ENCODE measurements around the gene COX7A2L.
"Not testable (repeated sequence)": the region's sequence is repeated elsewhere in the genome, so short reads cannot be mapped to it uniquely, and the experiment has no call there.

COX7A2L gene

DNA sequence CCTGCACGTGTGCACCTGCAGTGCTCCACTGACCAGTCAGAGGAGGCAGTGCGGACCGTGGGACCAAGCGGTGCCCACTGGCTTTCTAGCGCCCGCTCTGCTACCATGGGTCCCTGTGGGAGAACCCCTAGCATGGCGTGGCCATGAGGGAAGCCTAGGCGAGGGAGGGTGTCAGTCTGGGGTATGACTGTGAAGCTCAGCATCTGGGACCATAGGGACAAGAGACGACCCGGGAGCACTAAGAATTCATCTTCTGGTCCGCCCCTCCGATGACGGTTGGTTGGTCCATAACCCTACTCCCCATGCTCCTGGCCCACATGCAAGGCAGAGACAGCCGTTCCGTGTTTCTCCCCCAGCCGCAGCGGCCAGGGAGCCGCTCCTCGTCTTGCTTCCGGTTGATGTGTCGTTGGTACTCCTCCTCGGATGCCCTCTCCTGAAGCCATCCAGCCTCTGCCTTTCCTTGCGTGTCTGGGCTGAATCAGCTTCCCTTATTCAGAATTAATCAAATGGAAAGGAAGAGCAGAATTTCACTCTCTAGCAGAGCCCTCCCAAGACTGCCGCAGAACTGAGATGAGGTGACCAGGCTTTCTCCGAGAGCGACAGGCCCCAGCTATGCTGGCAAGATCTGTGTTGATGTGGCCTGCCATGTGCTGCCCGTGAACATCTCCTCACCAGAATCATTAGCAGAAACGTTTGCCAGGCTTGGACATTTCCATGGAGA lies 23.0 kb downstream of the COX7A2L start:
- H3K4me3 ChIP-seq = no peak overlapping the region
- no peak overlapping the region for H3K9ac ChIP-seq (ENCODE audit: insufficient read length)
- no peaks in the 10 kb centered on the region for H3K9me3 ChIP-seq (ENCODE audit: low read depth, low read length)
- DNase-seq (ENCODE audit: low read depth, low spot score) = no peak
- peaks cover 24% of the 10 kb centered on the region; the same call in 1 of the 2 replicates for H3K36me3 ChIP-seq (ENCODE audit: insufficient read depth, low read length)
- no peak overlapping the region for H3K27ac ChIP-seq
- TF ChIP-seq FOXP2 (optimal IDR thresholded peaks at IDR 0.05; ENCODE audit: control extremely low read depth, extremely low read length, insufficient read depth) = no peak
- no peak for TF ChIP-seq POLR2AphosphoS5 (IDR thresholded peaks at IDR 0.05; ENCODE audit: borderline replicate concordance, low read depth, low read length)
- no peak for TF ChIP-seq EZH2 (IDR thresholded peaks at IDR 0.05)

DNA sequence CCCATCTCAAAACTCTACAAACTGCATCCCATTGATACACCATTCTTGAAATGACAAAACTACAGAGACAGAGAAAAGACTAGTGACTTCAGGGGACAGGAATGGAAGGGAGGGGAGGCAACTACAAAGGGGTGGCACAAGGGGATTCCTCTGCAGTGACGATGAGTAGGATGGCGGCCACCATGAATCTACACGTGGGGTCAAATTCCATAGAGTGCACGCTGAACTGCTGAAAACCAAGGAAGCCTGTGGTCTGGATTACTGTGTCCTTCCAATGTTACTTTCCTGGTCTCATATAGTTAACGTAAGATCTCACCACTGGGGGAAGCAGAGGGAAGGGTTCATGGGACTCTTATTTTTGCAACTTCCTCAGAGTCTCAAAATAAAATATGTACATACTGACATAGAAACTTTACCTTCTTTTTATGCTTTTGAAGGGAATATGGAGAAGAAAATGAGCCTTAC lies 23.6 kb downstream of the COX7A2L start:
- H3K27ac ChIP-seq = no peak overlapping the region
- H3K9ac ChIP-seq (ENCODE audit: insufficient read length) = no peak overlapping the region
- no peaks in the 10 kb centered on the region for H3K9me3 ChIP-seq (ENCODE audit: low read depth, low read length)
- no peak overlapping the region for H3K4me3 ChIP-seq
- TF ChIP-seq EZH2 (IDR thresholded peaks at IDR 0.05) (no peak), FOXP2 (optimal IDR thresholded peaks at IDR 0.05; ENCODE audit: control extremely low read depth, extremely low read length, insufficient read depth) (no peak), POLR2AphosphoS5 (IDR thresholded peaks at IDR 0.05; ENCODE audit: borderline replicate concordance, low read depth, low read length) (no peak)
- H3K36me3 ChIP-seq (ENCODE audit: insufficient read depth, low read length) = peaks cover 31% of the 10 kb centered on the region
- no peak for DNase-seq (ENCODE audit: low read depth, low spot score)

DNA sequence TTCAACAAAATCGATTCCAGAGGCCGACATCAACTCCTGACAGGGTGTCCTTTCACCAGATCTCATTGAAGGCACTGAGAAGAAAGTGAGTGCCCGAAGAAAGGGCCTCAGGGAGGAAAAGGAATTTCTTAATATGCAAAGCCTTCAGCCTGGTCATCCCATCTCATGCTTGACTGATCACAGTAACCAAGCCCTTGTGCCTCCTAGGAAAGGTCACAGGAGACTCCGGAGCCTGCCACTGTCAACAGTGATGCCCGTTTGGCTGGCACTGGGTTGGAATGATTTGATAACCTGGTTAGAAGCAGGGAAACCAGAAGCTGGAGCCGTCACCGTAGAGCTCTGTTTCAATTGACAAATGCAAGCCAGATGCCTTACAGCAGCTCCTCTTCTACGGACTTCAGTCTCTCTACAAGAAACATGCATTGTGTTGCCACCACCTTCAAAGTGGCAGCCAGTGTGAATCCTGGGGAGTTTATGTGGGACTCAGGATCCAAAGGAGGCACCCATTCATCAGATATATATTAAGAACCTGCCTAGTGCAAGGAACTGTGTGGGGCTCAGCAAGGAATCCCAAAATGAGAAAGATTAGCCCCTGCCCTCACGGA lies 24.6 kb downstream of the COX7A2L start:
- no peak overlapping the region for H3K27ac ChIP-seq
- H3K4me3 ChIP-seq = no peak overlapping the region
- H3K36me3 ChIP-seq (ENCODE audit: insufficient read depth, low read length) = peaks cover 40% of the 10 kb centered on the region
- no peak overlapping the region for H3K9ac ChIP-seq (ENCODE audit: insufficient read length)
- TF ChIP-seq EZH2 (IDR thresholded peaks at IDR 0.05) = no peak
- no peak for TF ChIP-seq FOXP2 (optimal IDR thresholded peaks at IDR 0.05; ENCODE audit: control extremely low read depth, extremely low read length, insufficient read depth)
- no peak for TF ChIP-seq POLR2AphosphoS5 (IDR thresholded peaks at IDR 0.05; ENCODE audit: borderline replicate concordance, low read depth, low read length)
- no peak for DNase-seq (ENCODE audit: low read depth, low spot score)
- H3K9me3 ChIP-seq (ENCODE audit: low read depth, low read length) = no peaks in the 10 kb centered on the region

DNA sequence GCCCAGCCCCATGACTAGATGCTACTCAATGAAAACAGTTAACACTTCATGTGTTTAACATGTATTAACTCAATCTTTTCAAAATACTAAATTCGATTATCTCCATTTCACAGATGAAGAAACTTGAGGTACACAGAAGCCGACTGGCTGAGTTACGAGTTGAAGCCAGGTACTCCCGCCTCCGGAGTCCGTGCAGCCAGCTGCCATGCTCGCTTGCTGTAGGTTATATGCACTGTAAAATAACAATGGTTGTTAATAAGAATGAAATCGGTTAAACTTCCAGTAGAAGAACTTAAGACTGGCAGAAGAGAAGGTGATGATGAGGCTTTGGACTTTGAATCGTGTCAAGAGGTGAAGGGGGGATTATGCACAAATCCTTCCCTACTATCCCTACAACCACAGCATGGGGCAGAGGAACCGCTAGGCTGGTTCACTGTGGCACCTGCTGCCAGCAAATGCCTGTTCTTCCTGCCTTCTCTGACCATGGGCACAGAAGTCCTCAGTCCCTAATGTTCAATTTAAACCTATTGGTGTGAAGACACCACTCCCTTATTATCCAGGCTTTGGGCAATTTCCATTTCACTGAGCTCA lies 25.4 kb downstream of the COX7A2L start:
- Histone ChIP-seq H3K4me3 (no peak overlapping the region), H3K9ac (ENCODE audit: insufficient read length) (no peak overlapping the region), H3K27ac (no peak overlapping the region), H3K9me3 (ENCODE audit: low read depth, low read length) (no peaks in the 10 kb centered on the region), H3K36me3 (ENCODE audit: insufficient read depth, low read length) (peaks cover 42% of the 10 kb centered on the region)
- DNase-seq (ENCODE audit: low read depth, low spot score) = no peak
- TF ChIP-seq FOXP2 (optimal IDR thresholded peaks at IDR 0.05; ENCODE audit: control extremely low read depth, extremely low read length, insufficient read depth) (no peak), POLR2AphosphoS5 (IDR thresholded peaks at IDR 0.05; ENCODE audit: borderline replicate concordance, low read depth, low read length) (no peak), EZH2 (IDR thresholded peaks at IDR 0.05) (no peak)

DNA sequence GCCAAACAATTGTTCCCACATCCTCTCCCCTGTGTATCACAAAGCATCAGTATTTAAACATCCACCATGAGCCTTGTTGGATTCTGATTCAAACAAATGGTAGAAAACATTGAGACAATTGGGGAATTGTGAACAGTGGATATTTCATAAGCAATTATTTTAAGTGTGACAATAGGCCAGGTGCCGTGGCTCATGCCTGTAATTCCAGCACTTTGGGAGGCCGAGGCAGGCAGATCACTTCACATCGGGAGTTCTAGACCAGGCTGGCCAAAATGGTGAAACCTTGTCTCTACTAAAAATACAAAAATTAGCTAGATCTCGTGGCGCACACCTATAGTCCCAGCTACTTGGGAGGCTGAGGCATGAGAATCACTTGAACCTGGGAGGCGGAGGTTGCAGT lies 26.2 kb downstream of the COX7A2L start:
- DNase-seq (ENCODE audit: low read depth, low spot score); H3K9ac ChIP-seq (ENCODE audit: insufficient read length); H3K27ac ChIP-seq; H3K9me3 ChIP-seq (ENCODE audit: low read depth, low read length); H3K4me3 ChIP-seq: not testable (repeated sequence)
- peaks cover 46% of the 10 kb centered on the region for H3K36me3 ChIP-seq (ENCODE audit: insufficient read depth, low read length)

DNA sequence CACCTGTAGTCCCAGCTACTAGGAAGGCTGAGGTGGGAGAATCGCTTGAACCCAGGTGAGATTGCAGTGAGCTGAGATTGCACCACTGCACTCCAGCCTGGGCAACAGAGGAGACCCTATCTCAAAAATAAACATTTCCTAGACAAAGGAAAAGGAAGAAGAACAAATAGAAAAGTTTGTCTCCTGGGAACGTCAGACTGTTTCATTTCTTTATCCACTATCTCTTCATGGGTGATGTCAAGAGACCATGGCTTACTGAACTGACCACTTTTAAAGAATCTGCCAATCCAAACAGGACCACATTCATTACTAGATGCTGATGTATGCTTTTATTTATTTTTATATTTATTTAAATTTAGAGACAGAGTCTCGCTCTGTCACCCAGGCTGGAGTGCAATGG lies 26.8 kb downstream of the COX7A2L start:
- no peak for DNase-seq (ENCODE audit: low read depth, low spot score)
- Histone ChIP-seq H3K9ac (ENCODE audit: insufficient read length) (no peak overlapping the region), H3K9me3 (ENCODE audit: low read depth, low read length) (no peaks in the 10 kb centered on the region), H3K27ac (no peak overlapping the region), H3K4me3 (no peak overlapping the region), H3K36me3 (ENCODE audit: insufficient read depth, low read length) (peaks cover 53% of the 10 kb centered on the region)
- no peak for TF ChIP-seq POLR2AphosphoS5 (IDR thresholded peaks at IDR 0.05; ENCODE audit: borderline replicate concordance, low read depth, low read length)
- no peak for TF ChIP-seq EZH2 (IDR thresholded peaks at IDR 0.05)
- no peak for TF ChIP-seq FOXP2 (optimal IDR thresholded peaks at IDR 0.05; ENCODE audit: control extremely low read depth, extremely low read length, insufficient read depth)

DNA sequence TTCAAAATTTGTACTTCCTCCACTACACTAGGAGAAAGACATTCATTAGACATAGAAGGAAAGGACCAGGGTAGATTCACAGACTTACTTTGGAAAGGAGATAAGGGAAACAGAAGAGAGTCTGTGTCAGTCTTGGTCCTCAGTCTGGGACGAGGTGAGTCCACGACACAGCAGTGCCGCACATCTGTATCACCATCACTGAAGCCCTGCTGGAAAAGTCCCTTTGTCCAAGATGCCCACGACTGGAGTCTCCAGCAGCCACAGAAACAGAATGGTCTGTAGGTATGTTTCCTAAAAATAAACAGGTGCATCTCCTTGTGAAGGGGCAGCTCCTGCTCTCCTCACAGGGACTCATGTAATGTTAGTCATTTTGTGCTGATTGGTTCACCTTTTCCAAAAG lies 27.4 kb downstream of the COX7A2L start:
- TF ChIP-seq POLR2AphosphoS5 (IDR thresholded peaks at IDR 0.05; ENCODE audit: borderline replicate concordance, low read depth, low read length) (no peak), FOXP2 (optimal IDR thresholded peaks at IDR 0.05; ENCODE audit: control extremely low read depth, extremely low read length, insufficient read depth) (no peak), EZH2 (IDR thresholded peaks at IDR 0.05) (no peak)
- no peak overlapping the region for H3K4me3 ChIP-seq
- no peak overlapping the region for H3K9ac ChIP-seq (ENCODE audit: insufficient read length)
- no peak for DNase-seq (ENCODE audit: low read depth, low spot score)
- H3K9me3 ChIP-seq (ENCODE audit: low read depth, low read length) = no peaks in the 10 kb centered on the region
- no peak overlapping the region for H3K27ac ChIP-seq
- peaks cover 58% of the 10 kb centered on the region for H3K36me3 ChIP-seq (ENCODE audit: insufficient read depth, low read length)

DNA sequence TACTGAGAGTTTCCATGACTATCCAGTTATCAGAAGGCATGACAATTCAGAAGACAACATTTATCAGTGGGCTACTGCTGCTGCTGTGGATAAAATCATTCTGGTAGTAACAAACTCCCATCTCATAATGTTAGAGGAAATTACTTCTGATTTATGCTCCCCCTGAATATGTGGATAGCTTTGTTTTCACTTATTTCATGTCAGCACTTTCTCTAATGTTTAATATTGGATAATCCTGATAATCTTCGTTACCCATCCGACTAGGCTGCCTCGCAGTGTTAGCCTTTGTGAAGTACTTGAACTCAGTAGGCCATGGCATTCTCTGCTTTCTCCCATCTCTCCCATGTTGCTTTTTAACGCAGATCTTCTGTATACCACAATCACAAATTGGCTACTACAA lies 28.4 kb downstream of the COX7A2L start:
- Histone ChIP-seq H3K4me3 (no peak overlapping the region), H3K9ac (ENCODE audit: insufficient read length) (no peak overlapping the region), H3K27ac (no peak overlapping the region), H3K9me3 (ENCODE audit: low read depth, low read length) (no peaks in the 10 kb centered on the region), H3K36me3 (ENCODE audit: insufficient read depth, low read length) (peaks cover 62% of the 10 kb centered on the region)
- DNase-seq (ENCODE audit: low read depth, low spot score) = no peak
- no peak for TF ChIP-seq POLR2AphosphoS5 (IDR thresholded peaks at IDR 0.05; ENCODE audit: borderline replicate concordance, low read depth, low read length)
- TF ChIP-seq EZH2 (IDR thresholded peaks at IDR 0.05) = no peak
- TF ChIP-seq FOXP2 (optimal IDR thresholded peaks at IDR 0.05; ENCODE audit: control extremely low read depth, extremely low read length, insufficient read depth) = no peak

All from SK-N-MC (cell line).